DND-41 (cell line): ENCODE data around the gene GZF1.
A peak's percentile ranks its signal among the peaks of the same experiment; 100 is the strongest.

Experiments
- ATAC-seq: fragments of 200-7000 bp; cut with Tn5 transposase; 3 replicates; pipeline ENCODE4 v1.9.1; 2021; ENCODE audit warnings: low read depth; ENCODE audit not compliant: insufficient read depth
- DNase-seq: peaks from one replicate; pipeline ENCODE4 v3.0.0-alpha.2; 2020
- H2AFZ ChIP-seq: 2 replicates; pipeline ENCODE4 v1.6.0; 2012; ENCODE audit warnings: low read depth, low read length
- H3K27ac ChIP-seq: 2 replicates; pipeline ENCODE4 v1.5.1; 2012; ENCODE audit warnings: low read length, inconsistent platforms
- H3K27me3 ChIP-seq: fragments of 200-600 bp; sonication (generic); 2 replicates; pipeline ENCODE4 v1.6.0; 2012; ENCODE audit warnings: low read length, mild to moderate bottlenecking, inconsistent platforms; ENCODE audit not compliant: insufficient read depth, poor library complexity
- H3K36me3 ChIP-seq: 2 replicates; pipeline ENCODE4 v1.5.1; 2012; ENCODE audit warnings: low read length, inconsistent platforms; ENCODE audit not compliant: insufficient read depth
- H3K4me1 ChIP-seq: 2 replicates; pipeline ENCODE4 v1.5.1; 2012; ENCODE audit warnings: mild to moderate bottlenecking, low read length; ENCODE audit not compliant: insufficient read depth
- H3K4me2 ChIP-seq: 2 replicates; pipeline ENCODE4 v1.6.0; 2012; ENCODE audit warnings: mild to moderate bottlenecking, moderate library complexity, low read length, inconsistent platforms; ENCODE audit not compliant: insufficient read depth
- H3K4me3 ChIP-seq, 2 experiments: fragments of 200-600 bp in 1 of 2; shearing (Covaris generic) in 1 of 2; 2 replicates each; pipeline ENCODE4 v1.5.1; 2012 to 2016; ENCODE audit warnings: inconsistent platforms in 2 of 2, low read length in 2 of 2, mild to moderate bottlenecking in 2 of 2, low read depth in 1 of 2, moderate library complexity in 1 of 2
- H3K79me2 ChIP-seq: 2 replicates; pipeline ENCODE4 v1.6.0; 2012; ENCODE audit warnings: low read length, inconsistent platforms; ENCODE audit not compliant: insufficient read depth
- H3K9ac ChIP-seq: 2 replicates; pipeline ENCODE4 v1.6.0; 2012; ENCODE audit warnings: low read depth, mild to moderate bottlenecking, inconsistent platforms, low read length, moderate library complexity
- H3K9me3 ChIP-seq: 2 replicates; pipeline ENCODE4 v1.5.1; 2012; ENCODE audit warnings: low read length, moderate library complexity, mild to moderate bottlenecking, inconsistent platforms; ENCODE audit not compliant: insufficient read depth, severe bottlenecking
- H4K20me1 ChIP-seq: 2 replicates; pipeline ENCODE4 v1.6.0; 2012; ENCODE audit warnings: low read length; ENCODE audit not compliant: insufficient read depth
- EZH2 ChIP-seq: IDR thresholded peaks from 3 replicates; pipeline ENCODE4 v1.6.1; 2012; ENCODE audit warnings: borderline replicate concordance, low read depth, mild to moderate bottlenecking, moderate library complexity, low read length, inconsistent platforms; ENCODE audit not compliant: severe bottlenecking
- TF ChIP-seq, protein P1 (sequence below): IDR thresholded peaks from 2 replicates; pipeline ENCODE4 v1.5.1; 2012; ENCODE audit warnings: borderline replicate concordance, low read length, moderate library complexity, mild to moderate bottlenecking; ENCODE audit not compliant: poor library complexity, severe bottlenecking; ENCODE audit errors: extremely low read depth

GZF1 gene

DNA sequence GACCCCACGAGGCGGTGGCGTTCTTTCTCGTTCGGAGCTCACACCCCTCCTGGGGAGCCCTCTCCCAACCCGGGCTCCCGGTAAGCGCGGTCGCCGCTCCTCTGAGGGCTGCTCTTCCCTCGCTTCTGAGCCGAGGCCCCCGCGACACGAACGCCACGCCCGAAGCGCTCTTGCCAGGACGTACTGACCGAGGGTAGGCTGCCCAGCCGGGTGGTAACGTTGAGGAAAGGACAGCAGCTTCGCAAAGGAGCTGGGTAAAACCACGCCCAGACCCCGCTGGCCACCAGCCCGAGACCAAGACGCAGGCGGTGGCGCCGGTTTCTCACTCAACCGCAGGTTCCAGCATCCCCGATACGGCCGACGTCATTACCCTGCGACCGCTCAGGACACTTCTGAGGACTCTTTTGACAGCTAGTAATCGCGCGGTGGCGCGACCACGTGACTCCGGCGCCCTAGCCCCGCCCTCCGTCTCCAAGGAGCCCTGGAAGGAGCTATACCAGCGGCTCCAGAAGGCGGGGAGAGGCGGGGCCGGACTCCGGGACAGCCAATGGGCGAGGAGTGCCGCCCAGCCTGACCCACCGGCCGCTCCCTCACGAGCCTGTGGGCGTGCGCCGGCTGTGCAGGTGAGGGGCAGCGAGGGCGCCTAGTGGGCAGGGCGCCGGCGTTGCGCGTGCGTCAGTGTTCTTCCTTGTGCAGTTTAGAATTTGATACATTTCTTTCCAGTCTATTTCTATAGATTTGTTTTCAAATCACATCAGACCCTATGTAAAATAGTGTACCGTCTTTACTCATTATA is 4.0 kb upstream of the GZF1 start:
- H3K9me3 ChIP-seq: no peaks in the 10 kb centered on the region
- H3K9ac ChIP-seq: peak overlapping the region; percentile 86
- peak overlapping the region; percentile 49 to 90 for H3K4me3 ChIP-seq
- no peaks in the 10 kb centered on the region for H3K27me3 ChIP-seq
- ATAC-seq (peak; percentile 85), DNase-seq (peak; percentile 100)
- peak overlapping the region; percentile 85 for H3K4me2 ChIP-seq
- peaks cover 72% of the 10 kb centered on the region for H3K4me1 ChIP-seq
- peaks cover 51% of the 10 kb centered on the region for H3K79me2 ChIP-seq
- H4K20me1 ChIP-seq: peaks cover 38% of the 10 kb centered on the region
- peak overlapping the region; percentile 99 for H2AFZ ChIP-seq
- peak overlapping the region; percentile 86 for H3K27ac ChIP-seq
- peaks cover 34% of the 10 kb centered on the region for H3K36me3 ChIP-seq
- TF ChIP-seq, protein P1, sequence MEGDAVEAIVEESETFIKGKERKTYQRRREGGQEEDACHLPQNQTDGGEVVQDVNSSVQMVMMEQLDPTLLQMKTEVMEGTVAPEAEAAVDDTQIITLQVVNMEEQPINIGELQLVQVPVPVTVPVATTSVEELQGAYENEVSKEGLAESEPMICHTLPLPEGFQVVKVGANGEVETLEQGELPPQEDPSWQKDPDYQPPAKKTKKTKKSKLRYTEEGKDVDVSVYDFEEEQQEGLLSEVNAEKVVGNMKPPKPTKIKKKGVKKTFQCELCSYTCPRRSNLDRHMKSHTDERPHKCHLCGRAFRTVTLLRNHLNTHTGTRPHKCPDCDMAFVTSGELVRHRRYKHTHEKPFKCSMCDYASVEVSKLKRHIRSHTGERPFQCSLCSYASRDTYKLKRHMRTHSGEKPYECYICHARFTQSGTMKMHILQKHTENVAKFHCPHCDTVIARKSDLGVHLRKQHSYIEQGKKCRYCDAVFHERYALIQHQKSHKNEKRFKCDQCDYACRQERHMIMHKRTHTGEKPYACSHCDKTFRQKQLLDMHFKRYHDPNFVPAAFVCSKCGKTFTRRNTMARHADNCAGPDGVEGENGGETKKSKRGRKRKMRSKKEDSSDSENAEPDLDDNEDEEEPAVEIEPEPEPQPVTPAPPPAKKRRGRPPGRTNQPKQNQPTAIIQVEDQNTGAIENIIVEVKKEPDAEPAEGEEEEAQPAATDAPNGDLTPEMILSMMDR: peak; percentile 29
- TF ChIP-seq EZH2: no peak

- Histone ChIP-seq H2AFZ (peak overlapping the region; percentile 68), H3K9ac (peak overlapping the region; percentile 86)
Measured at GRCh38 chr20:23358563-23358906, 3.4 kb upstream of the GZF1 start.

GRCh38 chr20:23358923-23359593 is 2.9 kb upstream of the GZF1 start:
- H3K79me2 ChIP-seq: peaks cover 51% of the 10 kb centered on the region
- TF ChIP-seq, protein P1: no peak
- TF ChIP-seq EZH2: no peak
- ATAC-seq (no peak), DNase-seq (no peak)
- H3K27me3 ChIP-seq: no peaks in the 10 kb centered on the region
- no peak overlapping the region for H3K9ac ChIP-seq
- peaks cover 37% of the 10 kb centered on the region for H4K20me1 ChIP-seq
- peaks cover 23% of the 10 kb centered on the region for H3K36me3 ChIP-seq
- H3K4me1 ChIP-seq: peaks cover 72% of the 10 kb centered on the region
- H3K4me2 ChIP-seq: peak overlapping the region; percentile 85; the same call in 1 of the 2 replicates
- no peak overlapping the region; a peak in 1 of 4 replicates for H3K4me3 ChIP-seq
- H3K27ac ChIP-seq: no peak overlapping the region
- no peak overlapping the region for H2AFZ ChIP-seq
- H3K9me3 ChIP-seq: no peaks in the 10 kb centered on the region

More at GRCh38 chr20:23358563-23358906, 3.4 kb upstream of the GZF1 start:
- no peak for ATAC-seq
- peaks cover 38% of the 10 kb centered on the region for H4K20me1 ChIP-seq
- H3K4me2 ChIP-seq: peak overlapping the region; percentile 85
- peaks cover 72% of the 10 kb centered on the region for H3K4me1 ChIP-seq
- peak overlapping the region; percentile 17 to 90; a peak in 3 of 4 replicates for H3K4me3 ChIP-seq
- no peak for DNase-seq
- no peaks in the 10 kb centered on the region for H3K9me3 ChIP-seq
- TF ChIP-seq, protein P1: no peak
- no peak for TF ChIP-seq EZH2
- peaks cover 51% of the 10 kb centered on the region for H3K79me2 ChIP-seq
- H3K36me3 ChIP-seq: peaks cover 28% of the 10 kb centered on the region
- peak overlapping the region; percentile 69 for H3K27ac ChIP-seq
- H3K27me3 ChIP-seq: no peaks in the 10 kb centered on the region
